H9 (cell line): ENCODE data around the gene PPP1R7. TPM values are rescaled to one million over a fixed set of nuclear protein-coding genes. Genes with fewer than 3 reads are reported as not detected.
A peak's percentile ranks its signal among the peaks of the same experiment; 100 is the strongest.
"Not testable (repeated sequence)": the region's sequence is repeated elsewhere in the genome, so short reads cannot be mapped to it uniquely, and the experiment has no call there.

Experiments
- DNase-seq: peaks from one replicate; pipeline ENCODE4 v3.0.0-alpha.2; 2017
- H2AFZ ChIP-seq: one replicate; pipeline ENCODE4 v1.6.1; 2013; ENCODE audit warnings: mild to moderate bottlenecking, low read length, control low read depth, moderate library complexity
- H2AK5ac ChIP-seq: 2 replicates; pipeline ENCODE4 v1.6.1; 2013; ENCODE audit warnings: low read length, control low read depth, mixed read lengths; ENCODE audit not compliant: insufficient read length
- H2BK120ac ChIP-seq: one replicate; pipeline ENCODE4 v1.6.1; 2013; ENCODE audit warnings: low read depth, mild to moderate bottlenecking, low read length, control low read depth, inconsistent platforms; ENCODE audit not compliant: poor library complexity, severe bottlenecking
- H2BK12ac ChIP-seq: 2 replicates; pipeline ENCODE4 v1.6.1; 2013; ENCODE audit warnings: low read length, control low read depth, mixed read lengths, low read depth; ENCODE audit not compliant: insufficient read length
- H2BK15ac ChIP-seq: 2 replicates; pipeline ENCODE4 v1.6.1; 2013; ENCODE audit warnings: low read depth, low read length, control low read depth
- H2BK20ac ChIP-seq: one replicate; pipeline ENCODE4 v1.6.1; 2013; ENCODE audit warnings: low read depth, mild to moderate bottlenecking, low read length, control low read depth, inconsistent platforms; ENCODE audit not compliant: poor library complexity, severe bottlenecking
- H2BK5ac ChIP-seq: 2 replicates; pipeline ENCODE4 v1.6.1; 2013; ENCODE audit warnings: low read length, control low read depth, mixed read lengths; ENCODE audit not compliant: insufficient read length
- H3K14ac ChIP-seq: 2 replicates; pipeline ENCODE4 v1.6.1; 2013; ENCODE audit warnings: low read length, control low read depth; ENCODE audit not compliant: insufficient read depth
- H3K18ac ChIP-seq: 2 replicates; pipeline ENCODE4 v1.6.1; 2013; ENCODE audit warnings: low read depth, mild to moderate bottlenecking, mixed read lengths, low read length, control low read depth; ENCODE audit not compliant: insufficient read length
- H3K23ac ChIP-seq: 2 replicates; pipeline ENCODE4 v1.6.1; 2013; ENCODE audit warnings: low read length, control low read depth, mixed read lengths, low read depth; ENCODE audit not compliant: insufficient read length
- H3K23me2 ChIP-seq: 2 replicates; pipeline ENCODE4 v1.6.1; 2013; ENCODE audit warnings: low read depth, mild to moderate bottlenecking, mixed read lengths, low read length, control low read depth; ENCODE audit not compliant: insufficient read length, poor library complexity, severe bottlenecking
- H3K27ac ChIP-seq: 2 replicates; pipeline ENCODE4 v1.5.1; 2013; ENCODE audit warnings: low read length, control low read depth, mixed read lengths, low read depth; ENCODE audit not compliant: insufficient read length
- H3K27me3 ChIP-seq: 2 replicates; pipeline ENCODE4 v1.6.1; 2013; ENCODE audit warnings: low read length, control low read depth, inconsistent platforms; ENCODE audit not compliant: insufficient read depth
- H3K4ac ChIP-seq: 2 replicates; pipeline ENCODE4 v1.6.1; 2013; ENCODE audit warnings: low read depth, mild to moderate bottlenecking, control low read depth, inconsistent platforms, low read length, moderate library complexity
- H3K4me1 ChIP-seq: 2 replicates; pipeline ENCODE4 v1.6.1; 2013; ENCODE audit warnings: low read length, control low read depth, inconsistent platforms; ENCODE audit not compliant: insufficient read depth
- H3K4me2 ChIP-seq: 2 replicates; pipeline ENCODE4 v1.6.1; 2013; ENCODE audit warnings: low read length, control low read depth, mixed read lengths; ENCODE audit not compliant: insufficient read length, insufficient read depth
- H3K56ac ChIP-seq: 2 replicates; pipeline ENCODE4 v1.6.1; 2013; ENCODE audit warnings: low read depth, mild to moderate bottlenecking, mixed read lengths, low read length, control low read depth; ENCODE audit not compliant: insufficient read length
- H3K79me1 ChIP-seq: 2 replicates; pipeline ENCODE4 v1.6.1; 2013; ENCODE audit warnings: low read depth, mild to moderate bottlenecking, moderate library complexity, low read length, control low read depth, inconsistent platforms; ENCODE audit not compliant: insufficient read depth, poor library complexity, severe bottlenecking
- H3K79me2 ChIP-seq: 2 replicates; pipeline ENCODE4 v1.6.1; 2013; ENCODE audit warnings: low read length, control low read depth, inconsistent platforms; ENCODE audit not compliant: insufficient read depth
- H3K9ac ChIP-seq: 2 replicates; pipeline ENCODE4 v1.6.1; 2013; ENCODE audit warnings: low read length, control low read depth, mixed read lengths; ENCODE audit not compliant: insufficient read length; ENCODE audit errors: extremely low read depth
- H3K9me3 ChIP-seq: one replicate; pipeline ENCODE4 v1.6.1; 2013; ENCODE audit warnings: low read depth, low read length, inconsistent platforms; ENCODE audit not compliant: control insufficient read depth
- H3T11ph ChIP-seq: one replicate; pipeline ENCODE4 v1.6.1; 2013; ENCODE audit warnings: mild to moderate bottlenecking, low read length, control low read depth, inconsistent platforms
- H4K20me1 ChIP-seq: one replicate; pipeline ENCODE4 v1.6.1; 2013; ENCODE audit not compliant: control insufficient read depth, insufficient read length, insufficient read depth
- H4K5ac ChIP-seq: 2 replicates; pipeline ENCODE4 v1.6.1; 2013; ENCODE audit warnings: low read depth, mild to moderate bottlenecking, mixed read lengths, low read length, control low read depth; ENCODE audit not compliant: insufficient read length
- H4K8ac ChIP-seq: replicated peaks from 2 replicates; pipeline ENCODE4 v1.6.1; 2013; ENCODE audit warnings: low read length, control low read depth, mixed read lengths, low read depth; ENCODE audit not compliant: insufficient read length
- H4K91ac ChIP-seq: 2 replicates; pipeline ENCODE4 v1.6.1; 2013; ENCODE audit warnings: low read depth, mild to moderate bottlenecking, moderate library complexity, mixed read lengths, low read length, control low read depth; ENCODE audit not compliant: insufficient read length
- H3K27ac Mint-ChIP-seq, 3 experiments: 2 replicates in 2 of 3; 3 replicates in 1 of 3; pipeline ENCODE4 v1.8.0; 2020 to 2021; ENCODE audit warnings: mixed read lengths in 3 of 3, mild to moderate bottlenecking in 1 of 3, moderate library complexity in 1 of 3
- H3K27me3 Mint-ChIP-seq: 2 replicates; pipeline ENCODE4 v1.8.0; 2021; ENCODE audit warnings: low read depth, mild to moderate bottlenecking, moderate library complexity, mixed read lengths
- H3K36me3 Mint-ChIP-seq, 3 experiments: 2 replicates in 2 of 3; 3 replicates in 1 of 3; pipeline ENCODE4 v1.8.0; 2020 to 2021; ENCODE audit warnings: low read depth in 3 of 3, mixed read lengths in 3 of 3; ENCODE audit not compliant: insufficient read depth in 1 of 3
- H3K4me1 Mint-ChIP-seq, 2 experiments: 2 replicates each; pipeline ENCODE4 v1.8.0; 2020; ENCODE audit warnings: mixed read lengths in 2 of 2
- H3K4me3 Mint-ChIP-seq, 2 experiments: 2 replicates in 1 of 2; 3 replicates in 1 of 2; pipeline ENCODE4 v1.8.0; 2020 to 2021; ENCODE audit warnings: mild to moderate bottlenecking in 2 of 2, mixed read lengths in 2 of 2, moderate library complexity in 1 of 2
- H3K9me3 Mint-ChIP-seq, 2 experiments: 2 replicates in 1 of 2; 3 replicates in 1 of 2; pipeline ENCODE4 v1.8.0; 2020; ENCODE audit warnings: mild to moderate bottlenecking in 2 of 2, mixed read lengths in 2 of 2, moderate library complexity in 1 of 2
- CTCF ChIP-seq: fragments of 200-600 bp; sonication (generic); conservative IDR thresholded peaks from 3 replicates; pipeline ENCODE4 v1.8.0; 2021; ENCODE audit warnings: antibody characterized with exemption, mild to moderate bottlenecking
- WGBS: extraction: QIAGEN DNeasy Blood & Tissue Kit; methylation state at CpG from one replicate; pipeline ENCODE4 v1.1.7; 2013; ENCODE audit warnings: missing lambda C conversion rate, low lambda C conversion rate, mixed read lengths; ENCODE audit not compliant: insufficient read length; ENCODE audit errors: extremely low coverage; 5-methylcytosine and 5-hydroxymethylcytosine counted together
- total RNA-seq: library from RNA; stranded (reverse); gene quantifications from 2 replicates; pipeline ENCODE4 v1.2.1, GENCODE V29; 2021

PPP1R7 gene
- total RNA-seq, 1 experiment from 2014 or later: 60.2 TPM

GRCh38 chr2:241195506-241196130 lies 45.4 kb downstream of the PPP1R7 start:
- H4K20me1 ChIP-seq: no peaks in the 10 kb centered on the region
- no peak overlapping the region for H3K4ac ChIP-seq
- H3K23ac ChIP-seq: no peak overlapping the region
- TF ChIP-seq CTCF: no peak
- no peaks in the 10 kb centered on the region for H3K4me1 ChIP-seq
- no peak overlapping the region for H2AK5ac ChIP-seq
- H4K5ac ChIP-seq: no peak overlapping the region
- no peak overlapping the region for H4K8ac ChIP-seq
- H3K56ac ChIP-seq: no peak overlapping the region
- no peak overlapping the region for H2BK120ac ChIP-seq
- no peak overlapping the region for H2AFZ ChIP-seq
- H3K36me3 Mint-ChIP-seq: no peaks in the 10 kb centered on the region
- H3K79me2 ChIP-seq: no peaks in the 10 kb centered on the region
- H3K27me3 Mint-ChIP-seq: no peaks in the 10 kb centered on the region; the same call in 1 of the 2 replicates
- H3K79me1 ChIP-seq: no peaks in the 10 kb centered on the region
- H3K9ac ChIP-seq: no peak overlapping the region
- no peak overlapping the region for H3K4me3 Mint-ChIP-seq
- no peak overlapping the region for H3T11ph ChIP-seq
- H3K4me1 Mint-ChIP-seq: peaks cover 0 to 4% of the 10 kb centered on the region in 2 experiments; a peak in 1 of 4 replicates
- DNase-seq: peak; percentile 24
- no peak overlapping the region for H4K91ac ChIP-seq
- H3K23me2 ChIP-seq: no peaks in the 10 kb centered on the region
- no peak overlapping the region for H3K27ac Mint-ChIP-seq
- H2BK20ac ChIP-seq: no peak overlapping the region
- H2BK12ac ChIP-seq: no peak overlapping the region
- H3K9me3 ChIP-seq: no peaks in the 10 kb centered on the region
- no peak overlapping the region for H3K14ac ChIP-seq
- H3K27me3 ChIP-seq: no peaks in the 10 kb centered on the region
- H3K9me3 Mint-ChIP-seq: no peaks in the 10 kb centered on the region
- H2BK5ac ChIP-seq: no peak overlapping the region
- no peak overlapping the region for H3K4me2 ChIP-seq
- no peak overlapping the region for H3K27ac ChIP-seq
- WGBS: no CpG with 5 or more reads among the region's 18 CpGs
- no peak overlapping the region for H3K18ac ChIP-seq
- no peak overlapping the region for H2BK15ac ChIP-seq

DNA sequence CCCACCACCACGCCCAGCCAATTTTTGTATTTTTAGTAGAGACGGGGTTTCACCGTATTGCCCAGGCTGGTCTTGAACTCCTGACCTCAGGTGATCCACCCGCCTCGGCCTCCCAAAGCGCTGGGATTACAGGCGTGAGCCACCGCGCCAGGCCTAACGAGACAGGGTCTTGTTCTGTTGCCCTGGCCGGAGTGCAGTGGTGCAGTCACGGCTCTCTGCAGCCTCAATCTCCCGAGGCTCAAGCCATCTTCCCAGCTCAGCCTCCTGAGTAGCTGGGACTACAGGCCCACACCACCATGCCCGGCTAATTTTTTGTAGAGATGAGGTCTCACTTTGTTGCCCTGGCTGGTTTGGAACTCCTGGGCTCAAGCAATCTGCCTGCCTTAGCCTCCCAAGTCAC lies 47.0 kb downstream of the PPP1R7 start:
- H3K18ac ChIP-seq, H3K23me2 ChIP-seq, H3K9ac ChIP-seq, H2BK12ac ChIP-seq, DNase-seq, H3K4me2 ChIP-seq, H3K4me1 ChIP-seq, H3K27me3 Mint-ChIP-seq, H3K23ac ChIP-seq, H3K4me1 Mint-ChIP-seq, H4K91ac ChIP-seq, H2AK5ac ChIP-seq, H2BK20ac ChIP-seq, H4K8ac ChIP-seq, H2BK5ac ChIP-seq, H3K27ac Mint-ChIP-seq, H3K79me2 ChIP-seq, H4K20me1 ChIP-seq, H3K36me3 Mint-ChIP-seq, H3K27me3 ChIP-seq, H2BK15ac ChIP-seq, H3K9me3 Mint-ChIP-seq, H3K4me3 Mint-ChIP-seq, H3T11ph ChIP-seq, H3K56ac ChIP-seq, H3K9me3 ChIP-seq, H3K27ac ChIP-seq, H2AFZ ChIP-seq, H2BK120ac ChIP-seq, H3K79me1 ChIP-seq, H3K4ac ChIP-seq, H4K5ac ChIP-seq, H3K14ac ChIP-seq: not testable (repeated sequence)
- no CpG with 5 or more reads among the region's 14 CpGs for WGBS
